ENCODE results near the gene FOXP3. TPM values are rescaled to one million over a fixed set of nuclear protein-coding genes. Genes with fewer than 3 reads are reported as not detected.

The FOXP3 gene
- total and polyA plus RNA-seq, 12 donors, result 0.04 to 1.2 TPM; not detected in 10

- TF ChIP-seq CTCF (IDR thresholded peaks at IDR 0.05), result no peak
- Histone ChIP-seq H3K9me3 (peaks cover 0 to 12% (median 0%) of the 10 kb centered on the region in 11 donors), H3K4me1 (peaks cover 0 to 17% (median 0%) of the 10 kb centered on the region in 9 donors), H3K27me3 (no peaks in the 10 kb centered on the region), H3K36me3 (no peaks in the 10 kb centered on the region), H3K4me3 (no peak overlapping the region), H3K27ac (no peak overlapping the region)
- ATAC-seq (no peak), DNase-seq (no peak)
- intact Hi-C loops (cut with DNase I), result no loop called here
- 89 to 93% methylated on average over 2 of the region's 2 CpGs for WGBS, 2 donors
These were observed 32.0 kb downstream of the FOXP3 start for GRCh38 chrX:49232525-49232924.

GRCh38 chrX:49231333-49232000 is 33.0 kb downstream of the FOXP3 start:
- ATAC-seq (no peak), DNase-seq (no peak)
- Histone ChIP-seq H3K36me3 (no peaks in the 10 kb centered on the region), H3K9me3 (peaks cover 0 to 12% (median 0%) of the 10 kb centered on the region in 11 donors), H3K4me1 (peaks cover 0 to 7% (median 0%) of the 10 kb centered on the region in 9 donors), H3K27ac (peak overlapping the region in 1 of 10 donors; percentile 61), H3K27me3 (no peaks in the 10 kb centered on the region), H3K4me3 (peak overlapping the region in 1 of 10 donors; percentile 45)
- intact Hi-C loops (cut with DNase I), result no loop called here
- no peak for TF ChIP-seq CTCF (IDR thresholded peaks at IDR 0.05)
- WGBS, 2 donors, result 96 to 97% methylated on average over 10 of the region's 10 CpGs

DNA sequence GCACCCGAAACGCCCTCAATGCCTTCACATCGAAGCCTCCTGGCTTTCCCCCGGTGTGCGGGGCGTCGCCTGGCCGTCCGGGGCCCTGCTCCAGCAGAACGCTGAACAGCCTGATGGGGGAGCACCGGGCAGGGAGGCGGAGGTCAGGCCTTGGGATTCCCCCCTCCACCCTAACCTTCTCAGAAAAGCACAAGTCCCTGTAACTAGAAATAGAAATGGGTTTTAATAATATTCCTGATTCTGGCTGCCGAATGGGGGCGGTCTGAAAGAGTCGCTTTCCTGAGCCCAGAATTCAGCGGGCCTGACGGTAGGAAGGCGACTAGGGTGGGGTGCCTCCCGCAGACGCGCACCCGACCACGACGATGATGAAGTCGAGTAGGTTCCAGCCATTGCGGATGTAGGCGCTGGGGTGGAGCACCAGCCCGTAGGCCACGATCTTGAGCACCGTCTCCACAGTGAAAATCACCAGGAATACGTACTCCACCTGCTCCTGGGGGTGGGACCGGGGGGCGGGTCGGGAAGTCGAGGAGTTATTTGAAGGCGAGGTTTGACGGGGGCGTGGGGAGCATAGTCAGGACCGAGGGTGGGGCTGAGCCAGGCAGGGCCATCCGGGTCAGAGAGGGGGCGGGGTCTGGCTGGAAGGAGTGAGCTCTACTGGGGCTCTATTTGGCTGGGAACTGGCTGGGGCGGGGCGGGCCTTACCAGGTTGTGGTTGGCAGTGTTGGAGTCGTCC is 33.8 kb downstream of the FOXP3 start:
- peak; percentile 46 to 67 for DNase-seq
- H3K36me3 ChIP-seq, result no peaks in the 10 kb centered on the region
- peak overlapping the region in 4 of 10 donors; percentile 12 to 61 (median 44) for H3K27ac ChIP-seq
- TF ChIP-seq CTCF (IDR thresholded peaks at IDR 0.05), result peak in 4 of 9 donors; percentile 24 to 32 (median 28)
- ATAC-seq, result peak; percentile 34 to 67 (median 60)
- H3K9me3 ChIP-seq, result peaks cover 0 to 12% (median 0%) of the 10 kb centered on the region in 11 donors
- H3K4me3 ChIP-seq, result peak overlapping the region in 9 of 10 donors; percentile 6 to 50 (median 44)
- H3K27me3 ChIP-seq, result no peaks in the 10 kb centered on the region
- intact Hi-C loops (cut with DNase I), result no loop called here
- 4 to 7% methylated on average over 32 to 44 of the region's 44 CpGs for WGBS, 2 donors
- H3K4me1 ChIP-seq, result peaks cover 0 to 4% (median 0%) of the 10 kb centered on the region in 9 donors

DNA sequence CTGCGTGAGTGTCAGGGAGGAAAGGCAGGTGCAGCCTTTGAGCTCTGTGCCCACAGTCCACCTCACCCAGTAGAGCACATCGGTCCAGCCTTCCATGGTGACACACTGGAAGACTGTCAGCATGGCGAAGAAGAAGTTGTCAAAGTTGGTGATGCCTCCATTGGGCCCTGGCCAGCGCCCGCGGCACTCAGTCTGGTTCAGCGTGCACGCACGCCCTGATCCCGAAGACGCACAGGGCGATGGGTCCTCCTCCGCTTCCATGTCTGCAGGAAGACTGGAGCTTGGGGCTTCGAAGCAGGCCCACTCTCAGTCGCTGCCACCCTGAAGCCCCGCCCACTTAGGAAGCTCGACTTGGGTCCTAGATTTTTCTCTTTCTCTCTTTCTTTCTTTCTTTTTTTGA is 36.3 kb downstream of the FOXP3 start:
- Histone ChIP-seq H3K4me1 (peaks cover 0 to 4% (median 0%) of the 10 kb centered on the region in 9 donors), H3K27ac (no peak overlapping the region), H3K36me3 (no peaks in the 10 kb centered on the region), H3K9me3 (peaks cover 0 to 12% (median 0%) of the 10 kb centered on the region in 11 donors), H3K27me3 (no peaks in the 10 kb centered on the region), H3K4me3 (no peak overlapping the region)
- WGBS, 2 donors, result 86 to 88% methylated on average over 16 to 17 of the region's 17 CpGs
- no peak for TF ChIP-seq CTCF (IDR thresholded peaks at IDR 0.05)
- no peak for DNase-seq
- intact Hi-C loops (cut with DNase I), result no loop called here
- ATAC-seq, result no peak
